HG03565 (cell line): ENCODE data around the gene AKNA.

Experiments
- ATAC-seq: cut with Tn5 transposase; IDR thresholded peaks from one replicate; pipeline ENCODE4 v1.9.1; 2021; ENCODE audit warnings: mild to moderate bottlenecking, moderate library complexity; ENCODE audit not compliant: unreplicated experiment

Gene AKNA

GRCh38 chr9:114396558-114397218, 8.9 kb upstream of the AKNA start:
- no peak for ATAC-seq

- no peak for ATAC-seq
Observed at GRCh38 chr9:114395768-114396167, 8.0 kb upstream of the AKNA start.

- ATAC-seq, result no peak
Observed at GRCh38 chr9:114395334-114395617, 7.5 kb upstream of the AKNA start.

GRCh38 chr9:114394523-114395333, 6.9 kb upstream of the AKNA start:
- ATAC-seq, result no peak

GRCh38 chr9:114392749-114393112, 4.9 kb upstream of the AKNA start:
- no peak for ATAC-seq

GRCh38 chr9:114390952-114391351, 3.2 kb upstream of the AKNA start:
- ATAC-seq, result no peak

GRCh38 chr9:114389612-114390368, 2.0 kb upstream of the AKNA start:
- ATAC-seq, result no peak

- no peak for ATAC-seq
Observed at GRCh38 chr9:114388764-114389375, 1.1 kb upstream of the AKNA start.

- no peak for ATAC-seq
Observed at GRCh38 chr9:114388357-114388682, 538 bp upstream of the AKNA start.

GRCh38 chr9:114386886-114387679, 699 bp downstream of the AKNA start:
- no peak for ATAC-seq

GRCh38 chr9:114386361-114386885, 1.4 kb downstream of the AKNA start:
- no peak for ATAC-seq

GRCh38 chr9:114385397-114386181, 2.2 kb downstream of the AKNA start:
- ATAC-seq, result peak; percentile 79

- ATAC-seq, result no peak
Observed at GRCh38 chr9:114384836-114385396, 2.9 kb downstream of the AKNA start.

- ATAC-seq, result no peak
Observed at GRCh38 chr9:114384341-114384740, 3.4 kb downstream of the AKNA start.

GRCh38 chr9:114383521-114384231, 4.1 kb downstream of the AKNA start:
- no peak for ATAC-seq

GRCh38 chr9:114382699-114383520, 4.9 kb downstream of the AKNA start:
- ATAC-seq, result peak; percentile 18

- no peak for ATAC-seq
Observed at GRCh38 chr9:114378883-114379282, 8.9 kb downstream of the AKNA start.

- no peak for ATAC-seq
Observed at GRCh38 chr9:114378016-114378415, 9.8 kb downstream of the AKNA start.
